Adrenal gland (tissue), 5 donors: ENCODE measurements around the gene ZNHIT1.

Source experiments
- CTCF ChIP-seq, 6 experiments: fragments of 450-650 bp in 4 of 6; fragments of 200-600 bp in 2 of 6; sonication (generic) in 1 of 6; IDR thresholded peaks; 1 replicate in 5 of 6; 2 replicates in 1 of 6; pipeline versions ENCODE4 v1.5.1 to v1.8.0; 2016 to 2021; ENCODE audit warnings: antibody characterized with exemption in 6 of 6, mild to moderate bottlenecking in 2 of 6, moderate library complexity in 1 of 6
- POLR2A ChIP-seq, 2 donors: fragments of 450-650 bp; IDR thresholded peaks; one replicate each; pipeline ENCODE4 v1.6.1; 2017; ENCODE audit warnings: antibody characterized with exemption in 2 of 2, mild to moderate bottlenecking in 2 of 2, moderate library complexity in 1 of 2
- donor health status: DM: no; HTN: no; CAD: no.

- no peak for TF ChIP-seq POLR2A (IDR thresholded peaks at IDR 0.05)
- no peak for TF ChIP-seq CTCF (IDR thresholded peaks at IDR 0.05)
Measured at GRCh38 chr7:101223528-101223927, 5.6 kb downstream of the ZNHIT1 start.
